ENCODE data around the gene C3orf18.

Gene C3orf18

DNA sequence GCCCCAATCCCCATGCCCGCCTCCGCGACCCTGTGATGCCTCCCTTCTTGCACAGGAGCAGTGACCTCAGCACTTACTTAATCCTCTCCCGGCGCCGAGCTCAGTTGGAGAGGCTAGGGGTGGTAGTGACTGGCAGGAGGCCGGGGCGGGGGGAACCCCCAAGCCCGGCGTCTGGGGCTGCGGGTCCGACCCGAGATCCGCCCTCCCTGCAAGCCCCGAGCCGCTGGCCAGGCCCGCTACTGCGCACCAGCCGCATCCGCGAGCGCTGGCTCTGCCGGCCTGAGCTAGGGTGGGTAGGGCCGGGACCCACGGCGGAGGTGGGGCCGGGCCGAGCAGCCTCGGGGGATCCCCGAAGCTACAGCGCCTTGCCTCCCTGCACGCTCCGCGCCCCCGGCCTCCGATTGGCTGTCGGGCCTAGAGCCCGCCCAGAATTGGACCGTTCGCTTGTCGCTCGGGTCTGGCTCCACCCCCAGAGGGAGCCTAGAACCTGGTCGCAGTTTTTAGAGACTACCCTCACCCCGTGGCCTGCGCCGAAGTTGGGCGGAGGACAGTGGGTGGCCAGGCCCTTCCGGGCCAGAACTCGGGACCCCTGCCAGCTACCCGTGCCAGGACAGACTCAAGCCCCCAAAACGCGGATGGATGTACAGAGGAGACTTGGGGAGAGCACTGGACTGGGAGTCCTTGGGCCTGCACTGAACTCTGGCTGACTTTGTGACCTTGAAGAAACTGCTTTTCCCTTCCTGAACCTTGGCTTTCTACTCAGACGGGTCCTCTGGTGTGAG, at the start of gene C3orf18:
C3orf18 (minus strand) TSS at position 362 of the 782 bp plus-strand sequence. CDS start 2,048 bp downstream, outside the sequence.
- peak; percentile 65 to 74 for DNase-seq (ENCODE audit: low read depth in 2 of 2)

DNA sequence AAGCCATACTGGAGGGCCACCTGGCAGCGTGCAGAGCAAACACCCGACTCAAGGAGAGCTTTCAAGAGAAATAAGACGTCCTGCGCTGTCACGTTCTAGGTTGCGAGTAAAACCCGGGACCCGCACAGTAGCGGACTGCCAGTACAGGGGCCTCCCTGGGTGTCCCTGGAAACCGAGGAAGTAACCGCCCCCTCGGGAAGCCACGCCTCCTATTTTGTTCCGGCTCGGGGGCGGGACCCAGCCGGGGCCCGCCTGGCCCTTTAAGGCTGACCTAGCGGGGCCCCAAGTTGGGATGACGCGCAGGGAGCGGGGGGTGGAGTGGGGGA, 49.2 kb upstream of the C3orf18 start:
- peak; percentile 69 to 70 for DNase-seq (ENCODE audit: low read depth in 2 of 2)

DNA sequence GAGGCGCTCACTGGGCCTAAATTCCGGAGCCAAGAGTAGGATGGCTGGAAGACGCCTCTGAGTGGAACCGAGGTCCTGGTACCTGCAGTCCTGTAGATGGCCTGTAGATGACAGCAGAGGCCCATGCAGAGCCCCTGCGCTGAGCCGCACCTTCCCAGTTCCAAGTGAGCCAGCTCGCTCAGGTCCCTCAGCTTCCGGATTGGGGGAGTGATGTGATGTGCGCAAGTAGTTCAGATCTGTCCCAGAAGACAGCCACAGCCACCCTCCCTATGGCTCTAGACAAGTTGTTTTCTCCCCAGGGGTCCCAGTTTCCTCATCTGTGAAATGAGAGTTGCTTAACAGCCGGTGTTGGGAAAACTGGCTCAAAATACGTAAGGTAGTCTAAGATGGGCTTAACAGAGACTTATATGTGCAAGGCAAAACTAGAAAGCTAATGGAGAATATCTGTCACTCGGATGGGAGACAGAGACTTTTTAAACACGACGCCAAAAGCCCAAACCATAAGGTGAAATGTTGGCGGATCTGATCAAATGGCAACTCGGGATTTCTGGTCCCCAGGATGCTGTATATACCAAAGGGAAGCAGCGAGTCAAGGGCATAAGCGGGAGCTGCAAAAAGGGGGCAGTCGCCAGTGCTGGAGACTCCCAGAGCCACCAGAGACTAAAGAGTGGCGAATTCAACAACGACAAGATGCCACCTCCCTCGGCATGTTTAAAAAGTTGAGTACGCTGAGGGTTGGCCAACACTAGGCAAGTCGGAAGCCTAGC, 48.6 kb upstream of the C3orf18 start:
- no peak for DNase-seq (ENCODE audit: low read depth in 2 of 2)

DNA sequence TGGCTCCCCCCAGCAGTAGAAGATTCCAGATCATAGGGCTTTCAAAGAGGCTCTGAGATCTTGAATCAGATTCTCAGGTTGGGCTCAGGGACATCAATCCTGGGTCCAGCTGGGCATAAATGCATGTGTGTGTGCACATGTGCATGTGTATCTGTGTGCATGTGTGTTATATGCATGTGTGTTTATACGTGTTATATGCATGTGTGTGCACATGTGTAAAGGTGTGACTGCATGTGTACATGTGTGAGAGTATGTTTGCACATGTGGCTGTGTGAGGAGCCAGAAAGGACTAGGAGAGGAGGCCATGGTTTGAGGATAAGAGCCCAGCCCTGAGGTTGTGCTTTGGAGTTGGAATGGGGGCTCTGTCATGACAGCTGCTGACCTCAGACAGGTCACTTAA, 47.6 kb upstream of the C3orf18 start:
- DNase-seq (ENCODE audit: low read depth in 2 of 2), result no peak

DNA sequence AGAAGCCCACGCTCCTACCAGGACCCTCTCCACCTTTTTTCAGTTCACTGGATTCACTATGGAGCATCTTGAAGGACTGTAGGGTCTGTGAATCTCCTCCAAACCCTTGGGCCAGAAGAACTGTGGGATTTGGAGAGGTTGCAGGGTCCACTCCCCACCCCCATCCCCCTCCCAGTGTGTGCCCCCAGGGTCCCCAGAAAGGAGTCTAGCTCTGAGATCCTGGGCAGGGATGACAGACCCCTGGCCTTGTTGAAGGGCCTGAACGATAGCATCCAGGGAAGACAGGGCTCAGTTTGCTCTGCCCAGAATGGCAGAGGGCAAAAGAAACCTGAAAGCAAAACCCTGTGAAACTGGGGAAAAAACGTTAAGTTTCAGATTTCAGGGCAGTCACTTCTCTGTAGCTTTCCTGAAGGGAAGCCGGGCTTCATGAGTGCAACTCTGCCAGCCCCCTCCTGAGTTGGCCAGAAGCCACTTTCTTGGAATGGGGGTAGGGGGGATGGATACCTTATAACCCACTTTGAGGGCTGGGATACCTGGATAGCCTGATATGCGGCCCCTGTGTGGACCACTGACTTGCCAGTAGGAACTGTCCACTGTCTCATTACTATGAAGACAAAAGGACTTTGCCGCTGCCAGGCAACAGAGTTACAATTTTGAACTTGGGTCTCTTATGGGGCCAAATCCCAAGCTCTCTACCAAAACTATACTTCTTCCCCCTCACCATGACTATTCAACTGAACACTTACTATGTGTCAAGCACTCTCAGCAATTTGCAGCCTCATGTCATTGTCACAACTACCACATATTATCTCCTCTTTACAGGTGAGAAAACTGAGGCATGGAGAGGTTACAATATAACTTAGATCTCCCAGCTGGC, 45.7 kb upstream of the C3orf18 start:
- DNase-seq (ENCODE audit: low read depth in 2 of 2), result no peak

DNA sequence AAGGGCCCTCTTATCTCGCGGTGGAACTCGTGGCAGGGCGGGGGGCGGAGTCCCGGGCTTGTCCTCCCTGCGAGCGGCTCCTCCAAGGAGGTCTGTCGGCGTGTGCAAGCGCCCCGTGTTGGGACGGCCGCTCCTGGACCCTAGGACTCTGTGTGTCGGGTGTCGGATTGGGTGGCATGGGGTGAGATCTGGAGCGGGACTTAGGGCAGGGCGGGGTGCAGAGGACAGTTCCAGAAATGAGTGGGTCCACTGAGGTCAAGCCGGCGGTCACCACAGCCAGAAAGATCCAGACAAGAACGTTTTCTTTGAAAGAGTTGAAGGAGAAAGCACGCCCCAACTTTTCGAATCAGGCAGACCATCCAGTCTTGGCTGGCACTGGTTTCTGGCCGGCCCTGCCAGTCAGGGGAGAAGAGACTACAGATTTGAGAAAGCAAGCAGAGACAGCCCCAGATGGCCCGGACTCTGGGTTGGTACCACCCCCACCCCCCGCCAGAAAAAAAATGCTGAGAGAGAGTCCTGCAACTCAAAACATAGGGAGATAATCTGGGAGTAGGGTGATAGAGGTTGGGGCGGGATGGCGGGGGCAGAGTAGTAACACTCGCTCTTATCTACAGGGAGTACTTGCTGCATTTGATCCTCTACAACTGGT, 44.8 kb upstream of the C3orf18 start:
- DNase-seq (ENCODE audit: low read depth in 2 of 2), result no peak

DNA sequence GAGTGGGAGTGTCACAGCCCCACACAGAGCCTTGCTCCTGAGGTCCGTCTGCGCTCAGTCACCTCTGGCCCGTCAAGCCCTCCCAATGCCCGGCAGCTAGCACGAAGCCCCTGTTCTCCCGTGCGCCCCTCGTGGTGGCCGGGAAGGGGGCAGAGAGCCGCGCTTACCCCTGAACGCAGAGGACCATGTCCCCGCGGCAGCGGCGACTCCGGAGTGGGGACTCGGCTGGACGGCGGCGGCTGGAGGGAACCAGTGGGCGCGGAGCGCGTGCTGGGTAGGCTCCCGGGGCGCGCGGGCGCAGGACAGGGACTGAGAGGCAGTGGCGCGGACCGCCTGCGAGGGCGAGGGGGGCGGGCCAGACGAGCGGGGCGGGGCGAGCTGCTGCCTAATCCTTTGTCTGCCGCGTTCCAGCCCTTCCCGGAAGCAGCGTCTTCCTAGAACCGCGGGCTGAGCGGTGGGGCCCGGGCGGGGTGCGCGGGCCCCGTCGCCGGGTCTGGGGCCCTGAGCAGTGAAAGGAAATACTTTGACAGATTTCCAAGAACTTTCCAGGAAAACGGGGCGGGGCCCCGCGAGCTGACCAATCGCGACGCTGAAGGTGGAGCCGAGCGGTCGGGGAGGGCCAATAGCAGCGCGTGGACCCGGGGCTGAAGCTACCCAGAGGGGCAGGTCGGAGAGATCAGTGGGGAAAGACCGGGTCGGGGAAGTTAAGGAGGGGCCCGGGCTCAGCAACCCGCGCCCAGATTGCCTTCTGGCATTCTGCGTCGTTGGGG, 44.1 kb upstream of the C3orf18 start, which contains the start of gene CISH:
CISH (minus strand) TSS at position 311 of the 770 bp plus-strand sequence; CDS start at position 187, 124 bp downstream.
- peak; percentile 88 to 91 for DNase-seq (ENCODE audit: low read depth in 2 of 2)

DNA sequence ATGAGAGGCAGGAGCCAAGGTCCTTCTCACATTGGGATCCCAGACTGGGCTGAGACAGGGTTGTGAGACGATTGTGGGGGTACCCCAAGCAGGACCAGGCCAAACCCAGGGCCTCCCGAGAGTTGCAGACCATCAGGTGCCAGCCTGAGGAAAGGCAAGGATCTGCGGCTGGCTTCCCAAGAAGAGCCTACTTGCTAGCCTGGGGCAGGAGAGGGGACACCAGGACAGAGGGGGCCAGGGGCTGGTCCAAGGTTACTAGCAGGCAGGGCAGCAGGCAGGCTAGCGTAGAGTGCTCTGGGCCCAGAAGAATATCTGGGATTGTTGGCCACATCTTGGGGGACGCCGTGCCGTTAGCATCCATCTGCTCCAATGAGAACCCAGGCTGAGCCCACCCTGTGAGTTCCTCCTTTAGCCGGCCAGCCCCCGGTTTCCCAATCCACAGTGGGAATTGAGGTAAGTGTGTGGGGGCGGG, 43.5 kb upstream of the C3orf18 start:
- DNase-seq (ENCODE audit: low read depth in 2 of 2), result no peak

DNA sequence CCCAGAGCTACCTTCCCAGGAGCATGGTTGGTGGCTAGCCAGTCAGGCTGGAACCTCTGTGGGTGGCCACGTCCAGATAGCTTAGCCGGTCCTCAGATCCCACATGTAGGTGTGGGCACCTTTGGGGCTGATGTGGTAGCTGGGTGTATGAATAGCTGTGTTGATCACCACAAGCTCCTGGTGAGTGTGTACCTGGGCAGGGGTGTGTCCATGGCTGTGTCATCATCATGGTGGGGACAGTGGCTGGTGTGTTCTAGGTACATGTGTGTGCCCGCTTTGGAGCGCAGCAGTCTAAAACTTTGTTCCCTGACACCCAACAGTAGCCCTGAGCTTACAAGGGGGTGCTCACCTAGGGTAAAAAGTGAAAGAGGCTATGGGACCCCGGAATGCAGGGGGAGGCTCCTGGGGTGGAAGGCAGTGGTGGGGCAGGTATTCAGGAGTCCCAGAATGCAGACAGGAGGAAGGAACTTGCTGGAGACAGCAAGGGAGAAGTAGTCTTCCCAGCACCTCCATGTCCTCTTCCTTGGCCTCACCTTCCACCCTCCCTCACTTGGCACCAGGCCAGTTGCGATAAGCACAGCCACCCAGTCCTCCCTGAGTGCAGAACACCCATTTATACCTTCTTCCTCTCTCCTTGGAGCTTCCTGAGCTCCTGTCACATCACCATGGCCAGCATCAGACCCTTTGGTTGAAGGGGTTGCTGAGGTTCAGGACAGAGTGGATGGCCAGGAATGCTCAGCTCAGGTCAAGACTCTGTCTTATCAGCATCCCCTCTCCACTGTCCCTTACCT, 42.8 kb upstream of the C3orf18 start:
- no peak for DNase-seq (ENCODE audit: low read depth in 2 of 2)

DNA sequence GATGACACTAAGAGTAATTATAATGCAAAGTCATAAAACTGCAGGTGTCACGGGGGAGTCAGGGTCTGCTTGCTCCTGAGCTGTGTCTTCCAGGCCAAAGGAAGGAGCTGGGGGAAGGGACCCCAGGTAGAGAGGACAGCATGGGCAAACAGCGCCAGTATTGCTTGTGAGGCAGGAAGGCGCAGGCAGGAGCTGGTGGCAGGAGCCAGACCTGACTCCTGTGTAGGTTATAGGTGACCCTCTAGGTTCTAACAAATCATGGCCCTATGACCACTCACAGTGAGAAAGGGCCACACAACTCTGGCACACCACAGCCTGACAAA, 42.2 kb upstream of the C3orf18 start:
- DNase-seq (ENCODE audit: low read depth in 2 of 2), result no peak

DNA sequence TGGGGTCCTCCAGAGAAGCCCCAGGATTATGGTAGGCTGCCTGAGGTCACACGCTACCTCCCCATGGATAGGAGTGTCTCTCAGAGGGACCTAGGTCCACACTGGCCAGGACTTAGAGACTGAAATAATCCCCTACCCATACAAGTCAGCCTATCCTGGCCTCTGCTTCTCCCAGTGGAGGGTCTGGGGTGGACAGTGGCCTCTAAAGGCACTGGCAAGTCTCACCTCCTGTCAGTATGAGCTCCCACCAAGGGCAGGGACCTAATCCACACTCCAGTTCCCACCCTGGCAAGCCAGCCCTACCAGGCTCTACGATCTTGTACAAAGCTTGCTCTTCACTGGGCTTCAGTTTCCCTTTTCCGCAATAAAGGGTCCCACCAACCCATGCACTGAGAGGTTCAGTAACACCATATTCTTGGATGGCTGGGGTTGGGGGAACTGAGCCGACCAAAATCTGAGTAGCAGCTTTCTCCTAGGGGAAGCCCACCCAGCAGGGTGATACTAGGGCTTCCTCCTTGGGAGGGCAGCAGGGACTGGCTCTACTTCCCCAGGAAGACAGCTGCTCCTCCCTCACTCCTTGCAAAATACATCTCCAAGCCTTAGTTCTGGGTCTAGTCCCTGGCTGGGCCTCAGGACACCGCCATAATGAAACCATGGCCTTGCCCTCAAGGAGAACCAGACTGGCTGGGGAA, 41.7 kb upstream of the C3orf18 start:
- DNase-seq (ENCODE audit: low read depth in 2 of 2), result no peak

DNA sequence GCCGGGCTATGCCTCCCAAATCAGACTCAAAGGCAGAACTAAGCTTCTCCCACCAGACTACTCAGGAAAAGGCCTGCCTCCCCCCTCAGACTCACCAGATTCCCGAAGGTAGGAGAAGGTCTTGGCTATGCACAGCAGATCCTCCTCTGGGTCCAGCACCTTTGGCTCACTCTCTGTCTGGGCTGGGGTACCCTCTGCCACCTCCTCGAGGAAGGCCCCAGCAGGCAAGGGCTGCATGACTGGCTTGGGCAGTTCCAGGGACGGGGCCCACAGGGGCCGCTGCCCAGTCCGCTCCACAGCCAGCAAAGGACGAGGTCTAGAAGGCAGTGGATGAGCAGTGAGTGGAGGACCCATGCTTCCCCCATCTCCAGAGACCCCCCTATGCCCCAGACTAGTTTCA, 40.7 kb upstream of the C3orf18 start:
- no peak for DNase-seq (ENCODE audit: low read depth in 2 of 2)

DNA sequence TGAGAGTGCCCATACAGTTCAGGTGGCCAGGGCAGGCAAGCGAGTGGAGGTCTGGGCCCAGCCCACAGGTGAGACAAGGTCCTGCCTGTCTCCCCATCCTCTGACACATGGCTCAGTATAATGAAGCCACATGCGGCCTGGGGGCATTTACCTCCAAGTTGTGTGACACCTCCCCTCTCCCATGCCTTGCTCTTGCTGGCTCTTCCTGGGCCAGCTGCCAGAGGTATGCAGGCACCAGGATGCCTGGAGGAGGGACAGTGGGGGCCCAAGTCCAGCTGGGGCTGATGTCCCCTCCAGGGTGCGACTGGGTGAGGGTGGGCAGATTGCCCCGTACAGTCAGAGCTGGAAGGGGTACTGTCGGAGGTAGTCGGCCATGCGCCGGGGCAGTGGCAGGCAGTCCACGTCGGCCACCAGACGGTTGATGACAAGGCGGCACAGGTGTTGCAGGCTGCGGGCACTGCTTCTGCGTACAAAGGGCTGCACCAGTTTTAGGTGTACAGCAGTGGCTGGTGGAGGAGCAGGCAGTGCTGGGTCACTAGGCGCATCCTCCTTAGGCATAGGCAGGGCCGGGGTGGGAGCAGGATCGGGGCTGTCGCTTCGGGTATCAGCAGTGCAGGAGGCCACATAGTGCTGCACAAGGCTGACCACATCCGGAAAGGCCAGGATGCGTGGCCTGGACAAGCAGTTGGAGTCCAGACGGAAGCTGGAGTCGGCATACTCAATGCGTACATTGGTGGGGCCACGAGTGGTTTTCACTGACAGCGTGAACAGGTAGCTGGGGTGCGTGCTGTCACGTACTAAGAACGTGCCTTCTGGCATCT, 39.9 kb upstream of the C3orf18 start:
- DNase-seq (ENCODE audit: low read depth in 2 of 2), result no peak

DNA sequence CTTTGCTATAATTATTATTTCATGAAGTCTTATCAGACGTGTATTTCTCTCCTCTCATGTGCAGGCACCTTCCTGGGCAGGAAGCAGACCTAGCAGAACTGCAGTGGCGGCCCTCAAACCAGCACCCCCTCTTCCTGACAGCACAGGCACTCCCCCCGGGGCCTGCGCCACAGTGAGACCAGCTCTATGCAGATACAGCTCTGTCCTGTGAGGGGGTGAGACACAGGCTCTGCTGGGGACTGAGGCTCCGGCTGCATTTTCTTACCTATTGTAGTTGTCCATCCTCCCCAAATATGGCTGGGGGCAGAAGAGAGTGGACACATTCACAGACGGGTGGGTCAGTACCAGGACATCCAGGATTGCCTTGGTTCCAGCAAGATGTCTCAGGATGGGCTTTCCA, 39.0 kb upstream of the C3orf18 start:
- no peak for DNase-seq (ENCODE audit: low read depth in 2 of 2)

DNA sequence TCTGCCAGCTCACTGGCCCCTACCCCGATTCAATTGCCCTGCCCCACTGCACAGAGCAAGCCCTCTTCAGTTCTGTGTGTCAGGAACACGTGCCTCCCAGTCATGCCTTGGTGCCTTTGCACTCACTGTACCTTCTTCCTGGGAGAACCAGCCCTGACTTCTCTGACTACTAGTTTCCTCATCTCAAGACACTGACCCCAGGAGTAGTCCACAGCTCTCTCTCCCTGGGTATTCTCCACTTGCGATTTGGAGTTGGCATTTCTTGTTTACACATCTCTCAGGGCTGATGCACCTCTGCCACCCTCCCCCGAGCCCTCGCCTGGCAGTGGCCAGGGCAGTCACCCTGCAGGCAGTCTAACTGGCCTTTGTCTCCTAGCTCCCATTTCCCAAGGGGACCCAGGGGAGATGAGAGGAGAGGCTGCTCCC, 38.4 kb upstream of the C3orf18 start:
- DNase-seq (ENCODE audit: low read depth in 2 of 2), result no peak

DNA sequence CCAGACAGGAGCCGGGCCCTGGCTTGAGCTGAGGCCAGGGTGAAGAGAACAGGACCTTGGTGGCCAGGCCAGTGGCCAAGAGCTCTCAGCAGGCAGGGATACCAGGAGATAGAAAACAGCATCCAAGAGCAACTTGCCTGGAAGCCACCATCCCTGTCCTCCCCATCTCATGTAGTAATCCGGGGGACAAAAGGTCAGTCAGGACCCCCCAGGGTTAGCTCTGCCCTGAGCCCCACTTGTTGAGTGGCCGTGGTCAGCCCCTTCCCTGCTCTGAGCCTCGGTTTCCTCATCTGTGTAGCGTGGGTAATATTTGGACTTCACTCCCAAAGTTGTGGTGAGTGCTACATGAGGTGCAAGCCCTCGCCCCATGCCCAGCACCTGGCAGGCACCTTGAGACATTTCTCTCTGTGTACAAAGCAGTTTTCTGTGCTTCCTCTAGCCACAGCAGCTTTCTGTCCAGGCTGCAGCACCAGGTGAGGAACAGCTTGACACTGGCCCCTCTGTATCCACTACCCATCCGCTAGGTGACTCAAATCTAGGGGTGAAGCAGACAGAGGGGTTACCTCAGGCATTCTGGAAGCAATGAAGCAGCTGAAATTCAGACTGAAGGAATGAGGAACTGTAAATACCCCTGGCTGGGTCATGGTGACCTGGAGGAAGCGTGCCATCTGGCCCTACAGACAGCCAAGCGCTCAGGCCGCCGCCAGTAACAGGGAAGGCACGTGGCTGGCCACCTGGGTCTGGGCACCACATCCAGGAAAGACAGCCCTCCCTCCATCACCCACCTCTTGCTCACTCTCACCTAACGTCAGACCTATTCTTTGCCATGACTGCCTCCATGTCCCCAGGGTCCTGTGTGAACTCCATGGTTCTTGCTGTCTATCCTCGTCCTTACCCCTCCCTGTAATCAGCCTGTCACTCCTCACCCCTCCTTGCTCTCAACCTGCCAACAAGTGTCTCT, 37.4 kb upstream of the C3orf18 start:
- DNase-seq (ENCODE audit: low read depth in 2 of 2), result no peak

DNA sequence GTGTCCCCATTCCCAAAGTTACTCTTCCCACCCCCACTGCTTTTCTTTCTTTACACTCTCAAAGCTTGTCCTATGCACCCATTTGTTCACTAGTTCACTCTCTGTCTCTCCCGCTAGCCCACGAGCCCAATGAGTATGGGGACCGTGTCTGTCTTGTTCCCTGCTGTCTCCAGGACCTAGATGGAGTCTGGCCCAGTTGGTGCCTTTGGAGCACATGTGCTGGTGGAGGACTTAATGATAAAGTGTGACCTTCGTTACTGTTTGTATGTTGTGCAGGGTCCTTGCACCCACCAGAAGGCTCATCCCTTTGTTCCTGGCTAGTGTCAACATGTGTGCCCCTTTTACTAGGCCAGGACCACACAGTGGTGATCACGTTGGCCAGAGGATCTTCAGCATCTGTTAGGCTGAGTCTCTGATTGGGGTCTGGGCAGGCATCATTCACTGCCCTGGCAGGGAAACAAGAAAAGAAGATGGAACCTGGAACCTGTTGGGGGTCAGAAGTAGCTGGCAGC, 36.6 kb upstream of the C3orf18 start:
- no peak for DNase-seq (ENCODE audit: low read depth in 2 of 2)

Data from fibroblast of skin of left biceps (primary cell).